ENCODE data around the gene GPC5.

GRCh38 chr13:92602560-92602959 is 1204.1 kb downstream of the GPC5 start:
- TF ChIP-seq EP300 (IDR thresholded peaks at IDR 0.05; ENCODE audit: borderline replicate concordance) (no peak), RAD21 (IDR thresholded peaks at IDR 0.05; ENCODE audit: low read depth) (no peak), USF1 (IDR thresholded peaks at IDR 0.05) (no peak), MAX (IDR thresholded peaks at IDR 0.05) (no peak), YY1 (IDR thresholded peaks at IDR 0.05; ENCODE audit: low read depth) (no peak), TAF1 (IDR thresholded peaks at IDR 0.05; ENCODE audit: low read depth) (no peak), TCF12 (IDR thresholded peaks at IDR 0.05; ENCODE audit: low read depth) (no peak), NFIC (IDR thresholded peaks at IDR 0.05) (no peak)
